Renal cortex interstitium (tissue), 15 donors: ENCODE data around the gene CLCN6. TPM values are rescaled to one million over a fixed set of nuclear protein-coding genes. Genes with fewer than 3 reads are reported as not detected.

ENCODE experiments used
- DNase-seq, 11 donors: peaks; one replicate each; pipeline ENCODE4 v3.0.0-alpha.2; 2013; ENCODE audit warnings: low read depth in 9 of 11, low spot score in 4 of 11; ENCODE audit errors: extremely low read depth in 1 of 11
- long read RNA-seq, 16 experiments: transcript quantifications; one replicate each; lab custom pipeline, GENCODE V29; 2026
- polyA plus RNA-seq, 3 donors: library from polyadenylated mRNA; unstranded; fragments of 120-200 nt; gene quantifications; one replicate each; pipeline ENCODE4 v1.2.1, GENCODE V29; 2013; ENCODE audit not compliant: insufficient read length in 3 of 3

The CLCN6 gene
- 10 to 100 TPM; 18.5 to 27.3 (median 19.1) TPM for polyA plus RNA-seq
- long read RNA-seq, donor 1, partial matches to known transcripts = 7 of 7 reads
- long read RNA-seq, donor 1, other reads (novel, unspliced or antisense) = 0 of 7 reads
- long read RNA-seq, donor 2 = 0 reads
- long read RNA-seq, donor 3, full-length matches to known transcripts = 1 of 10 reads
- long read RNA-seq, donor 3, partial matches to known transcripts = 9 of 10 reads
- long read RNA-seq, donor 3, other reads (novel, unspliced or antisense) = 0 of 10 reads
- long read RNA-seq, donor 4 = 0 reads
- long read RNA-seq, donor 5 = 0 reads
- long read RNA-seq, donor 6 = 0 reads
- long read RNA-seq, donor 7, full-length matches to known transcripts = 1 of 1 reads
- long read RNA-seq, donor 7, partial matches to known transcripts = 0 of 1 reads
- long read RNA-seq, donor 7, other reads (novel, unspliced or antisense) = 0 of 1 reads
- long read RNA-seq, donor 8, partial matches to known transcripts = 14 of 14 reads
- long read RNA-seq, donor 8, other reads (novel, unspliced or antisense) = 0 of 14 reads
- long read RNA-seq, donor 9, full-length matches to known transcripts = 1 of 1 reads
- long read RNA-seq, donor 9, partial matches to known transcripts = 0 of 1 reads
- long read RNA-seq, donor 9, other reads (novel, unspliced or antisense) = 0 of 1 reads
- long read RNA-seq, donor 10 = 0 reads
- long read RNA-seq, donor 11, full-length matches to known transcripts = 1 of 1 reads
- long read RNA-seq, donor 11, partial matches to known transcripts = 0 of 1 reads
- long read RNA-seq, donor 11, other reads (novel, unspliced or antisense) = 0 of 1 reads
- long read RNA-seq, donor 12 = 0 reads
- long read RNA-seq, donor 13, full-length matches to known transcripts = 2 of 22 reads
- long read RNA-seq, donor 13, partial matches to known transcripts = 20 of 22 reads
- long read RNA-seq, donor 13, other reads (novel, unspliced or antisense) = 0 of 22 reads
- long read RNA-seq, donor 14 = 0 reads
- long read RNA-seq, donor 15, partial matches to known transcripts = 0 of 1 reads
- long read RNA-seq, donor 15, other reads (novel, unspliced or antisense) = 0 of 1 reads
- long read RNA-seq, donor 16, full-length matches to known transcripts = 6 of 46 reads
- long read RNA-seq, donor 16, partial matches to known transcripts = 40 of 46 reads
- long read RNA-seq, donor 16, other reads (novel, unspliced or antisense) = 0 of 46 reads

GRCh38 chr1:11805422-11806306, at the start of gene CLCN6, which contains the start of gene MTHFR:
CLCN6 (plus strand) TSS chr1:11806191; CDS start chr1:11806263, 72 bp downstream.
MTHFR (minus strand) TSS chr1:11805964; CDS start chr1:11803116, 2,848 bp downstream.
- DNase-seq = peak; percentile 94 to 99 (median 98)

GRCh38 chr1:11757047-11757446, 48.9 kb upstream of the CLCN6 start:
- DNase-seq = no peak

- DNase-seq = no peak
These were observed 46.2 kb upstream of the CLCN6 start for GRCh38 chr1:11759791-11760190.

- no peak for DNase-seq
These were observed 44.7 kb upstream of the CLCN6 start for GRCh38 chr1:11761285-11761684.

GRCh38 chr1:11761988-11762406, 44.0 kb upstream of the CLCN6 start, which contains the start of gene C1orf167:
C1orf167 (plus strand) TSS chr1:11762193; CDS start chr1:11764401, 2,208 bp downstream.
- peak in 2 of 11 donors; percentile 15 to 21 for DNase-seq

- DNase-seq = no peak
These were observed 41.9 kb upstream of the CLCN6 start for GRCh38 chr1:11764115-11764514.

GRCh38 chr1:11764519-11764918, 41.5 kb upstream of the CLCN6 start:
- DNase-seq = no peak

- no peak for DNase-seq
These were observed 40.1 kb upstream of the CLCN6 start for GRCh38 chr1:11765661-11766428.

GRCh38 chr1:11766429-11766776, 39.6 kb upstream of the CLCN6 start:
- DNase-seq = no peak

GRCh38 chr1:11767922-11768704, 37.9 kb upstream of the CLCN6 start:
- no peak for DNase-seq

- no peak for DNase-seq
These were observed 37.2 kb upstream of the CLCN6 start for GRCh38 chr1:11768821-11769220.

- DNase-seq = no peak
These were observed 36.7 kb upstream of the CLCN6 start for GRCh38 chr1:11769274-11769673.

- no peak for DNase-seq
These were observed 36.0 kb upstream of the CLCN6 start for GRCh38 chr1:11770011-11770410.

- no peak for DNase-seq
These were observed 34.4 kb upstream of the CLCN6 start for GRCh38 chr1:11771481-11772043.

- no peak for DNase-seq
These were observed 33.5 kb upstream of the CLCN6 start for GRCh38 chr1:11772458-11772857.

GRCh38 chr1:11774753-11775152, 31.2 kb upstream of the CLCN6 start:
- DNase-seq = no peak
